CD4-positive, alpha-beta T cell treated with Interleukin-17A for 4 hours (primary cell): ENCODE data around the gene ESR2.
"Not testable (repeated sequence)": the region's sequence is repeated elsewhere in the genome, so short reads cannot be mapped to it uniquely, and the experiment has no call there.

Experiments used
- DNase-seq: peaks from one replicate; pipeline ENCODE4 v3.0.0-alpha.2; 2020; ENCODE audit warnings: mixed read lengths

The ESR2 gene

GRCh38 chr14:64220056-64220455 lies 74.1 kb downstream of the ESR2 start:
- no peak for DNase-seq

DNA sequence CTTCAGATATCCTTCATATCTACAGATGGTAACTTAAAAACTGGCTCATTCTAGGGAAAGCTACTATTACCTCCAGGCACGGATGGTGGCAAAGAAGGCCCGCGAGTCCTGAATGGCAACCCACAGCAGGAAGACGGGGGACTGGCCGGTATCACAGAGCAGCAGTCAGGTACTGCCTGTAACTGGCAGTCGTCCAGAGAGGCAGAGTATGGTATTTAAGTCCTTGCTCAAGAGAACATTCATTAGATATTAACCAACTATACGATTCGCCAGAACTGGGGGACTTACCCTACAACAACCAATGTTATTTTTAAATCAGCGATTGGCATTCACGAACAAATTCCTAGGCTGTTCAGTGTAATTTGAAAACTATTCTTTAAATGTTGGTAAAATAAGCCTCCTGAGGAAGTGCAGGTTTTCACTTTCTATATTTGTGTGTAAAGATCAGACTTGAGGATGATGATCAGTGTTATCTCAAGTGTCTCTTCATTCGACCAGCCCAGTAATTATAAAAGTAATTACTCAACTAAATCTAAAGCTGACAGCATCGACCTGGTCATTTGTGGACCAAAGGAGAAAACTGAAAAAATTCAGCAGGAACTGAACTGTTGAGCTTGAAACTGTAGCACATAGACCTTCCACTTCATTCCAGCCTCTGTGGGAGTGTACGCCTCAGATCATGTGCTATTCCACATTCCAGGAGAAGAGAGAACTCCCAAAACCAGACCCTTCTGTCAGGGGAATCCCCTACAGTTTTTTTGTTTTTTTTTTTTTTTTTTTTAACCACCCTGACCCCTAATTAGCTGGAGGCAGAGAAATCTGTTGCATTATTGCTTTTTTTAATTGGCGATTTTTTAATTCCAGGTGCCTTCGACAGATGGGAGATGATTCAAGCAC lies 75.6 kb downstream of the ESR2 start:
- no peak for DNase-seq

DNA sequence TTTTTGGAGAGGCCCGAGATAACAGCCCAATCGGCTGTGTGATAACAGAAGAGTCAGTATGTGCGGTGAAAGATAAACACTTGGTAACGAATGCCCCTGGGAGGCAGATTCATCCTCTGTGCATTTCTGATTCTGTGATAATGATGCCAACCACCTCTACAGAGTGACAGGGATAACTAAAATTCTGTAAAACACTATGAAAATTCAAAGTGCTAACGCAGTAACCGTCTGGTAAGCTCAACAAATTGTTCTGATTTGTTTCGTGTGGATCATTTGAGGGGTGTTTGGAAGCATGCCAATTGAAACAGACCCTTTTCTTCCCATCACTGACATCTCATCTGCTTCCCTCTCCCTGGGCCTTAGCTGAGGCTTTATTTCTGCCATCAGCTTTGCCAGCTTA lies 76.3 kb downstream of the ESR2 start:
- no peak for DNase-seq

DNA sequence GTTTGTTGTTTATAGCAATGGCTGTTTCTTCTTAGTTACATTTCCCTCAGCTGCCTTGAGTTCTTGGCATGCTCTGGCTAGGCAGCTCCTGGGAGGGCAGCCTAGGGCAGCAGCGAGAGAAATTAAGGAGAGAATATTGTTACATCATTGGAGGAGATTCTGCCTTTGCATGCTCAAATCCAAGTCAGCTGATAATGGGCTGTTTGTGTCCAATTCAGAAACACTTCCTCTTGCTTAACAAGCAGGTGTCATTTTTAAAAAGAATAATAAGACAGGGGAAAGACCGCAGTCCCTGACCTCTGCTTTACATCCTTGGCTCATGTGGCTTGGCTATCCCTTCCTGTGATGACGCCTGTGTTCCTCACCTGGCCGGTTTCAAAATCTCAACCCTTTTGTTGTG lies 76.9 kb downstream of the ESR2 start:
- DNase-seq, result no peak

DNA sequence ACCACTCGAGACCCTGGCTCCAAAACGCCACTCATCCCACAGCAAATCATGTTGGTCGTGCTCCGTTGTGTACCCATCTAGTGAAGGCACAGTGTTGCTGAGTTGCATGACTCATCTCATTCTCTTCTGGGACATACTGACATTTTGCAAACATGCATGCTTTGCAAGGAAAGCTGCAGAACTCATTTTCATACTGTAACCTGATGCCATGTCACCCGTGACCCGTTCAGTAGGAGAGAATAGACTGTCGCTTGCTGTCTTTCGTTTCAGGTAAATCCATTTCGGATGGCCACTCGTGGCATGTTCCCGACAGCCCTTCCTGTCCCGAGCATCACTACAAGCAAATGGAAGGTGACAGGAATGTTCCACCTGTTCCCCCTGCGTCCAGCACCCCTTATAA lies 78.2 kb downstream of the ESR2 start:
- no peak for DNase-seq

- DNase-seq, result no peak
Observed at GRCh38 chr14:64215274-64215673, 78.9 kb downstream of the ESR2 start.

- DNase-seq, result no peak
Observed at GRCh38 chr14:64213853-64214570, 80.2 kb downstream of the ESR2 start.

- no peak for DNase-seq
Observed at GRCh38 chr14:64213086-64213485, 81.1 kb downstream of the ESR2 start.

- no peak for DNase-seq
Observed at GRCh38 chr14:64212666-64213065, 81.5 kb downstream of the ESR2 start.

DNA sequence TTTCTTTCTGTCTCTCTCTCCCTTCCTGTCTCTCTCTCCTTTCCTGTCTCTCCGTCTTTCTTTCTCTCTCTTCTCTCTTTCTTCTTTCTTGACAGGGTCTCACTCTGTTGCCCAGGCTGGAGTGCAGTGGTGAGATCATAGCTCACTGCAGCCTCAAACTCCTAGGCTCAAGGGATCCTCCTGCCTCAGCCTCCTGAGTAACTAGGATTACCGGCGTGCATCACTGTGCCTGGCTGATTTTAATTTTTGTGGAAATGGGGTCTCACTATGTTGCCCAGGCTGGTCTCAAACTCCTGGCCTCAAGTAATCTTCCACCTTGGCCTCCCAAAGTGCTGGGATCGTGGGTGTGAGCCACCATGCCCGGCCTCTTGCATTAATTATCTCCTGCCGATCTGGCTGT lies 83.3 kb downstream of the ESR2 start:
- not testable (repeated sequence) for DNase-seq

- DNase-seq, result no peak
Observed at GRCh38 chr14:64210216-64210615, 84.0 kb downstream of the ESR2 start.

DNA sequence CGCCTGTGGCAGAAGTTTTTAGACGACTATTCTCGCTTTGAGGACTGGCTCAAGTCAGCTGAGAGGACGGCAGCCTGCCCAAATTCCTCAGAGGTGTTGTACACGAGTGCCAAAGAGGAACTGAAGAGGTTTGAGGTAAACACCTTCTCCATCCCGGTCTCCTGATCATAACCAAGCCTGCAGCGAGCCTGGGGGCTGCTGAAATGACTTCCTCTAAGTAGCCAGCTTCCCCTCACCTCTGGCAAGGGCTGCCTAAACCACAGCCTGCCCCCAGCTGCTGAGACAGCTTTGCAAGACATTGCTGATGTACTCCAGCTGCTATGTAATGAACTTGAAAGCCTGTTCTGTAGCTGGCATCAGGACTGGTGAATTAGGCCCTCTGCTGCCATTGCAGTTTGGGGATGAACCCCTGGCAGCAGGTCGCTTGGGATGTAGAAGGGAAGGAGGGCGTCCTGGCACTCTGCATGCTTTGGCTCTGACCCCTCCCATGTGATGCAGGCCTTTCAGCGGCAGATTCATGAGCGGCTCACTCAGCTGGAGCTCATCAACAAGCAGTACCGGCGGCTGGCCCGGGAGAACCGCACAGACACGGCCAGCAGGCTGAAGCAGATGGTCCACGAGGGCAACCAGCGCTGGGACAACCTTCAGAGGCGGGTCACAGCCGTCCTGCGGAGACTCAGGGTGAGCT lies 84.6 kb downstream of the ESR2 start:
- DNase-seq, result no peak

- no peak for DNase-seq
Observed at GRCh38 chr14:64208981-64209380, 85.2 kb downstream of the ESR2 start.

- no peak for DNase-seq
Observed at GRCh38 chr14:64208261-64208660, 85.9 kb downstream of the ESR2 start.

GRCh38 chr14:64203366-64204006 lies 90.7 kb downstream of the ESR2 start:
- no peak for DNase-seq

- no peak for DNase-seq
Observed at GRCh38 chr14:64202716-64203115, 91.5 kb downstream of the ESR2 start.

GRCh38 chr14:64201921-64202545 lies 92.1 kb downstream of the ESR2 start:
- DNase-seq, result no peak

DNA sequence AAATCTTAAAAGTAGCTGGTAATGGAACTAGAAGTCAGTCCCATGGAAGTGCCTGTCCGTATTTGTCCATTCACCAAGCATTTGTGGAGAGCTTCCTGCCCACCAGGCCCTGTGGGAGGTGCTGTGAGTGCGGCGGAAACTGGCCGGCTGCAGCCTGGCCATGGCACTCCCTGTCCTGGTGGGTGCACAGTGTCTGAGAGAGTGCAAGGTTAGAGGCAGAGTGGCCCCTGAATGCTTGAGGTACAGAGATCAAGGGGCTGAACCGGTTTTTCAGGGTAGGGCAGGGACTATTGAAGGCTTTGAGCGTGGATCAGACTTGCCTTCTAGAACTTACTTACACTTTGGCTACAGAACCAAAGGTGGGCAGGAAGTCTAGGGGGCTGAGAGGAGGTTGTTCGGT lies 92.9 kb downstream of the ESR2 start:
- no peak for DNase-seq

DNA sequence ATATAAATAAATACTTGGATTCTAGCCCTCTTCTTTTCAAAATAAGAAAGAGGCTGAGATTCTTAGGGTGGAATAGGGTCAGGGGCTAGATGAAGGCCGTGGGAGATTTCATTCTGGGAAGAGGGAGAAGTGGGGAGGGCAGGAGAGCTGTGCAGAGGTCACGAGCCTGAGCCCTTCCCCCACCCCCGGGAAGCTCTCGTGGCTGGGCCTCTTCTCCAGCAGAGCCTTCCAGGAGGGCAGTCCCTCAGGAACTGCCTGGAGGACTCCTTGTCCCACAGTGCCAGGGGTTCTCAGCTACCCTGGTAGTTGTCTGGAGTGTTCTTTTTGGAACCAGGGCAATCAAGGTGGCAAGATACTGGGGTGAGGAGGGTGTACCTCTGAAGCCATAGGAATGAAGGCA lies 94.0 kb downstream of the ESR2 start:
- DNase-seq, result no peak

GRCh38 chr14:64198486-64198885 lies 95.7 kb downstream of the ESR2 start:
- no peak for DNase-seq

DNA sequence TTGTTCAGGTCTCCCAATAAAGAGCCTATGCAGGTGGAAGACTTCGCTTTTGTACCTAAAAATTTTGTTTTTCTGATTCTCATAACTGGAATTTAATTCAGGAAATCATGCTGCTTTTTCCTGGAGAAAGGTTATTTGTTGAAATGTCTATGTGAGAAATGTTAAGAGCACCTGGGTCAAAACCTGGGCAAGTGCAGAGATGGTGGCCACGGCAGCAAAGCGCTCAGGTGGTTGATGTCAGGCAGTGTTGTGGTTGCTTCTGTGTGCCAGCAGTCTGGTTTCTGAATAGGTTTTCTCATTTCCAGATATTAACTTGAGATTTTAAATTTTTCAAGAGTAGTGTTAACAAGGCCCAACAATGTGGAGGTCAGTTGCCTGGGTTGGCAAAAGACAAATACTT lies 96.2 kb downstream of the ESR2 start:
- DNase-seq, result no peak

- DNase-seq, result peak; percentile 31
Observed at GRCh38 chr14:64196814-64197411, 97.3 kb downstream of the ESR2 start.
